NCI-H69 (cell line): Measurements from ENCODE around the gene GOLT1B.
A peak's percentile ranks its signal among the peaks of the same experiment; 100 is the strongest.

Experiments used
- DNase-seq: peaks from one replicate; lab custom pipeline; 2025; lab: John Stamatoyannopoulos, UW

Gene GOLT1B

GRCh38 chr12:21523148-21523547 lies 21.6 kb downstream of the GOLT1B start:
- DNase-seq: no peak

- peak; percentile 28 for DNase-seq
Observed at GRCh38 chr12:21526053-21526452, 24.5 kb downstream of the GOLT1B start, which contains the start of gene SPX. Gene SPX (plus strand): TSS chr12:21526296. CDS start chr12:21526473, 177 bp downstream.

GRCh38 chr12:21526721-21527345 lies 25.2 kb downstream of the GOLT1B start:
- peak; percentile 67 for DNase-seq

- peak; percentile 83 for DNase-seq
Observed at GRCh38 chr12:21527451-21528180, 26.0 kb downstream of the GOLT1B start.

DNA sequence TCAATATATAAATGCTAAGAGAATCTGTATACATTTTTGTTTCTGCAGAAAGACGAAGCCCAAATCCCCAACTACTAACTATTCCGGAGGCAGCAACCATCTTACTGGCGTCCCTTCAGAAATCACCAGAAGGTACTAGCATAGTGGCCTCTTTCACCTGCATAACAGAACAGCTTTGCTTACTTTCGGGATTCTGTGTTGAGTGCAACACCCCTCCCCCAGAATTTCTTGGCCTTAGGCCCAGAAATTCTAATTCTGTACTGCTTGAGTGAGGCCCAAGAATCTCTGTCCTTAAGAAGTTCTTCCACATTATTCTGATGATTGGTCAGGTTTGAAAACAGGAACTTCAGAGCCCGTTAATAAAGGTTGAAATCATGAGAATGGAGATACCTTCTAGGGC lies 27.4 kb downstream of the GOLT1B start:
- DNase-seq: no peak

- DNase-seq: no peak
Observed at GRCh38 chr12:21529456-21529855, 27.9 kb downstream of the GOLT1B start.

DNA sequence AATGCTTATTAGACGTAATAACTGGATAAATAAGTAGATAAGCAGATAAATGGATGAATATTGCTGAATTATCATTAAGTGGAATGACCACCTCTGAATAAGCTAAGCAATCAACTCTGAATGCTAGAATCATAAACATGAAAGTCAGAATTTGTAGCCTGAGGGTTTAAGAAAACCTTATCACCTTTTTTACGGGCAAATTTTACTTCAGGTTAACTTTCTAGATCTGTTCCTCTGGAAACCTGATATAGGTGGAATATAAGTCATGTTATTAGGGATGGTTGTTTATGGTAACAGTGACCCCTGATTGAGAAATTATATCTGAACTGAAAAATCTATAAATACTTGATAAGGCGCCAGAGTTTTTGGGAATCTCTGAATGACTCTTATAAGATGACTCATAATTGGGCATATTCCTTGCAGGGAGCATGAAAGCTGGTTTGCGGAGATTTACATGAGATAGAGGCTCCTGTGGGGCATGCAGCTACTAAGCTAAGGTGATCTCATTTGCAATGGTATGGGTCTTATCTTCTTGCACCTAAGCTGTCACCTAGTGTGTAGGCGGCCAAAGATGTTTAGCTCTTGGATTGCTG lies 36.6 kb downstream of the GOLT1B start:
- no peak for DNase-seq

GRCh38 chr12:21539797-21540196 lies 38.2 kb downstream of the GOLT1B start:
- peak; percentile 37 for DNase-seq

GRCh38 chr12:21541773-21542172 lies 40.2 kb downstream of the GOLT1B start:
- peak; percentile 67 for DNase-seq

GRCh38 chr12:21542403-21542802 lies 40.8 kb downstream of the GOLT1B start:
- DNase-seq: peak; percentile 1

DNA sequence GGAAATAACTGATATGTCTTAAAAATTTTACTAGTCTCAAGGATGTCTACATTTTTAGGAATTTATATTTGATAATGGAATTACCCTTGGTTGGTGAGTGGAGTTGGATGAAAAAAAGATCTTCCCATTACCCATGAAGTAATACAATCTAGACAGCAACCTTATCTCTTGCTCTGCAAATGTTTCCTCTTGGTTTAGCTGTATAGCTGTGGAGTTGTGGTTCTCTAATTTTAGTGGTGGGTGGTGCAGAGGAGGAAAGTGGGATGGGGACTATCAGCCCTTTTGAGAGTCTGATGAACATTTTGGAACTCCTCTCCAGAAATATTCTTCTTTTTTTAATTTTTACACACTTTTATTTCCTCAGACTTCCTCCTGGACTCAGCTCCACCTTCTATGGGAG lies 41.6 kb downstream of the GOLT1B start:
- no peak for DNase-seq

DNA sequence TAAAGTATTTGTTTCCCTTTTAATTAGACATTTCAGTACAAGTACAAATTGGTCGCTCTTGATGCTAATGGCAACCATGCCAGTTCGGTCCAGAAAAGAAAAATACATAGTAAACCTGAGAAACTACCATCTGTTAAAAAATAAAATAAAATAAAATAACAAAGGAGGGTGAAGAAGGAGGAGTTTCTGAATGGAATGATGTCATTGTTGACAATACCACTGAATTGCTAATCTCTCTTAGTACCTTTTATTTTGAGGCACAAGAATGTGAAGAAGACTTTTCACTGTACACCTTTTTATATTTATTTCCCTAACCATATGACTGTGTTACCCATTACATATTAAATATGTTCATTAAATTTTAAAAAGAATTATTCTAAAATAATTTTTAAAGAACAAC lies 44.0 kb downstream of the GOLT1B start:
- DNase-seq: no peak

DNA sequence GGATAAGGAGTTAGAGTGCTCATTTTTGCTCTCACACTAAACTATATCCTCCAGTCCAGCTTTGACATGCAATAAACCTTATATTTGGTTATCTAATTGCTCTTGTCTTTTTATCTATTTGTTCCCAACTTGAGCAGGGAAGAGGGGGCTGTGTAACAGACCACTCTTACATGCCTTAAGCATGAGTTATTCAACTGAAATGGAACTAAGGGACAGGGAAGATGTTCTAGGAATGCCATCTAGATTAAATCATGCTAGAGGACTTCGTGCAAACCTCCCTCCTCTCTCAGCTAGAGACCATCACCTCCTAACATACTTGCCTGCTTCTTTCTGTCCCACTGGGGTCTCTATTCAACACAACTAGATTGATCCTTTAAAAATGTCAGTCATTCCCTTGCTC lies 45.1 kb downstream of the GOLT1B start:
- no peak for DNase-seq

DNA sequence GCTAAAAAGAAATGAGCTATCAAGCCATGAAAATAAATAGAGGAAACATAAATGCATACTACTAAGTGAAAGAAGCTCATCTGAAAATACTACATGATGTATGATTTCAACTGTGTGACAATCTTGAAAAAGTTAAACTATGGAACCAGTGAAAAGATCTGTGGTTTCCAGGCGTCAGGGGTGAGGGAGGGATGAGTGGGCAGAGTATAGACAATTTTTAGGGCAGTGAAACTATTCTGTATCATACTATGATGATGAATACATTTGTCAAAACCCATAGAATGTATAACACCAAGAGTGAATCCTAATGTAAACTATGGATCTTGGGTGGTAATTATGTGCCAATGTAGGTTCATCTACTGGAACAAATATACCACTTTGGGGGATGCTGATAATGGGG lies 45.8 kb downstream of the GOLT1B start:
- DNase-seq: no peak

- no peak for DNase-seq
Observed at GRCh38 chr12:21551841-21552465, 50.4 kb downstream of the GOLT1B start.

DNA sequence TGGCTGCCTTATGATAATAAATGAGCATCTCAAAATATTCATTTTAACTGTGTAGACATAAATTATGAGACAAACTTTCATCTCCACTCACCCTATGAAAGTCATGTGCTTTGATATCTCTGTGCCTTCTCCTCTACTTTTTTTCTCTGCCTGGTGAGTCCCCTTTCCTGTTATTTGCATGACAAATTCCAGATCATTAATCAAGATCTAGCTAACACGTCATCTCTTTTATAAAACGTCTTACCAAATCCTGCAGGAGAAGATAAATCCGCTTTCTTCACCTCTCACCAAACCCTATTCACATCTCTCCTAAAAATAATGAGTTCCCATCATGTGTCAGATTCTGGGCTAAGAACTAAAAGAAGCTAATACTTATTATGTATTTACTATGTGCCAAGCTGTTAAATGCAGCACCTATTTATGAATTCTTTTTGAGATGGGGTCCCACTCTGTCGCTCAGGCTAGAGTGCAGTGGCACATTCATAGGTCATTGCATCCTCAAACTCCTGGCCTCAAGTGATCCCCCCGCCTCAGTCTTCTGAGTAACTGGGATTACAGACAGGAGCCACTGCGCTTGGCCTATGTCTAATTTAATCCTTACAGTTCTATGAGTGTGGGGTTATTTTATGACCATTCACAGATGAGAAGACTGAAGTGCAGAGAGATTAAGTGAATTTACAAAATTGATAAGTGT lies 51.2 kb downstream of the GOLT1B start:
- DNase-seq: no peak

DNA sequence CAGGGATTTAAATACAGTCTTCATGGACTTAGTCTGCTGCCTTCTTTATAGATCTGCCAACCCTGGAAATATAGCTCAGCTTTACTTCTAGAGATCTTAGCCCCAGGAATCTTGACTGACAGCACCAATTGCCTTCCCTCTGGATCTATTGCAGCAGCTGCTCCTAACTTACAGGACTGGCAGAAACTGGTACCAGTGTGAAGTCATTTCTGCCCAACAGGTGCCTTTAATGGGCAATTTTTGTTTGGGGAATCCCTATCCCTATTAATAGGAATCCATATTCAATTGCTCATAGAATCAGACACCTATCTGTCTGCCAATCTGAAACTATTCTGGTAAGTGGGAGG lies 51.7 kb downstream of the GOLT1B start:
- DNase-seq: no peak

DNA sequence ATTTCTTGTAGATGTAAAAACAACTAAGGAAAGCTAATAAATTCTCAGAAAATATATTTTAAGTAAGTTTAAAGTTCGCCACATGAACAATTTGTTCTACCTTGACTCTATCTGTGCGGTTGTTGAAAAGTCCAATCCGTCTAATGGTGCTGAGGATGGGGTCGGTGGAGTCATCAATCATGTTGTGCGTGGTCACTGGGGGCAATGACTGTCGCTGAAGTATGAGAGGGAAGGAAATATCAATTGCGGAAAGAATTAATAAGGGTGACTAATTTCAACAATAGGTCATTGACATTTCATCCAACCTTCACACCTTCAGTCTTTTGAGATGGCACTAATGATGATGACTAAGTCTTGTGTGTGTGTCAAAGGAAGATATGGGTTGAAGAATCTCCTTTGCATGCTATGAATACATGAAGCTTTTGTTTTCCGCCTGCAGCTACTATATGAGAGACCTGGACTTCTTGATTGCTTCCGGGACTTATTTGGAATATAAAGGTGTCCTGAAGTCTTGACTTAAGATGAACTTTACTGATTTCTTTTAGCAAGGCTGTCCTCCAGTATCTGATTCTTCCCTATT lies 56.6 kb downstream of the GOLT1B start:
- DNase-seq: no peak

DNA sequence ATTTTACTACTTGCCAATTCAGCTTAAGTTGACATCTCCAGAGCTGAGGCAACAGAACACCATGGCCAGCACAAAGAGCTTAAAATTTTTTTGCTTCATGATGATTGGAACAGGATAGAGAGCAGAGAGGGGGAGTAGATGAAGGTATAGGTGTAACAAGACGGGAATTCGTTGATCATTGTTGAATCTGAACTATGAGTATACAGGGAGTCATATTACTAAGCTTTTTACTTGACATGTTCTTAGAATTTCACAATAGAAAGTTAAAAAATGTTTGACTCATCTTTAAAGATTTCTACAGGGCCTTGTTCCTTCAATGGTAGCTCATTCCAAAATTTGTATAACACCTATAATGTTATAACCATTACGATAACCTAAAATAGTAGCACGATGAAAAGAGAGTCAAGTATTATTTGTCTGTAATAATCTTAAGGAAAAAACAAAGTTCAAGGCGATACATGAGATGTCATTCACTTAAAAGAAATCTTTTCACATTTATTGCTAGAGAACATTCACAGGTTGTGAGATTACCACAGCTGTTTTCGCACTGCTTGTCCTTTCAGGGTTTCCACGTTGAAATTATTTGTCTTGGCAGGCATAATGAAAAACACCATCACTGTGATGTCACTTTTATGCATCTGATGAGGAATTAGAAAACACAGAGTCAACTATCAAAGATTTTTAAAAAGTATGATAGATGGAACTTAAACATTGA lies 58.4 kb downstream of the GOLT1B start:
- DNase-seq: no peak

GRCh38 chr12:21561158-21561557 lies 59.6 kb downstream of the GOLT1B start:
- no peak for DNase-seq

- DNase-seq: no peak
Observed at GRCh38 chr12:21562859-21563258, 61.3 kb downstream of the GOLT1B start.
